Measurements from ENCODE around the gene GFRA4. TPM values are rescaled to one million over a fixed set of nuclear protein-coding genes. Genes with fewer than 3 reads are reported as not detected.
A peak's percentile ranks its signal among the peaks of the same experiment; 100 is the strongest.

The GFRA4 gene
- polyA plus RNA-seq, 1 of the 3 experiments (the other 2 are of a cell fraction) = not detected

GRCh38 chr20:3655131-3655405, 8.1 kb downstream of the GFRA4 start:
- ChIA-PET CTCF (interaction anchor here (0.7 to 3.6 kb wide), 7 partner anchors 16 to 112 kb away, joined by 3 to 16 read pairs (median 3); partner anchors contain the start of gene ADISSP), POLR2A (interaction anchor here (0.6 kb wide), 1 partner anchor 145 kb away, joined by 3 read pairs; no protein-coding TSS in a partner anchor)
- WGBS (ENCODE audit: low lambda C conversion rate) = 73% methylated on average over 4 of the region's 4 CpGs
- H3K9me3 ChIP-seq = no peaks in the 10 kb centered on the region
- H4K20me1 ChIP-seq (ENCODE audit: insufficient read depth) = no peaks in the 10 kb centered on the region
- no peaks in the 10 kb centered on the region for H3K79me2 ChIP-seq (ENCODE audit: insufficient read depth)
- H2AFZ ChIP-seq (ENCODE audit: low read depth) = no peak overlapping the region
- H3K36me3 ChIP-seq (replicated peaks in 1 of 2; ENCODE audit: control insufficient read depth in 1 of 2, insufficient read depth in 2 of 2, low read length in 1 of 2) = no peaks in the 10 kb centered on the region
- H3K27me3 ChIP-seq (ENCODE audit: insufficient read depth) = peaks cover 9% of the 10 kb centered on the region; the same call in 1 of the 2 replicates
- H3K9me2 ChIP-seq = no peaks in the 10 kb centered on the region
- H3K4me1 ChIP-seq (ENCODE audit: control insufficient read depth in 1 of 2, insufficient read depth in 2 of 2, low read depth in 1 of 2, low read length in 1 of 2) = peaks cover 0 to 18% of the 10 kb centered on the region in 2 experiments; a peak in 1 of 4 replicates
- peak overlapping the region in 1 of 2 experiments; percentile 60; a peak in 1 of 4 replicates for H3K27ac ChIP-seq (ENCODE audit: low read depth in 2 of 2, low read length in 1 of 2)
- H3K9ac ChIP-seq = no peak overlapping the region
- TF ChIP-seq USF1 (IDR thresholded peaks at IDR 0.05; ENCODE audit: borderline replicate concordance, low read depth) (no peak), NFIC (IDR thresholded peaks at IDR 0.05; ENCODE audit: borderline replicate concordance) (no peak), EZH2phosphoT487 (IDR thresholded peaks at IDR 0.05; ENCODE audit: borderline replicate concordance, low read depth) (no peak), USF2 (IDR thresholded peaks at IDR 0.05; ENCODE audit: borderline replicate concordance, low read depth, low read length) (no peak), YY1 (IDR thresholded peaks at IDR 0.05; ENCODE audit: low read depth) (no peak)
- no peak for DNase-seq
- H3F3A ChIP-seq (replicated peaks; ENCODE audit: insufficient read depth) = no peaks in the 10 kb centered on the region
- H3K4me3 ChIP-seq (ENCODE audit: low read depth in 2 of 2, low read length in 1 of 2) = no peak overlapping the region
- H3K4me2 ChIP-seq = no peak overlapping the region

GRCh38 chr20:3654326-3655130, 8.7 kb downstream of the GFRA4 start:
- 78% methylated on average over 17 of the region's 17 CpGs for WGBS (ENCODE audit: low lambda C conversion rate)
- Histone ChIP-seq H3K79me2 (ENCODE audit: insufficient read depth) (no peaks in the 10 kb centered on the region), H3K9me3 (no peaks in the 10 kb centered on the region), H2AFZ (ENCODE audit: low read depth) (no peak overlapping the region), H3K9ac (no peak overlapping the region), H3K27ac (ENCODE audit: low read depth in 2 of 2, low read length in 1 of 2) (peak overlapping the region in 1 of 2 experiments; percentile 60; a peak in 1 of 4 replicates), H3K36me3 (replicated peaks in 1 of 2; ENCODE audit: control insufficient read depth in 1 of 2, insufficient read depth in 2 of 2, low read length in 1 of 2) (no peaks in the 10 kb centered on the region), H3K4me3 (ENCODE audit: low read depth in 2 of 2, low read length in 1 of 2) (no peak overlapping the region), H3K4me2 (no peak overlapping the region), H3K27me3 (ENCODE audit: insufficient read depth) (0 out of 2 replicates have a peak, but pooled peaks cover 5% of the 10 kb centered on the region), H3K9me2 (no peaks in the 10 kb centered on the region), H3K4me1 (ENCODE audit: control insufficient read depth in 1 of 2, insufficient read depth in 2 of 2, low read depth in 1 of 2, low read length in 1 of 2) (peaks cover 0 to 22% of the 10 kb centered on the region in 2 experiments; a peak in 1 of 4 replicates), H3F3A (replicated peaks; ENCODE audit: insufficient read depth) (no peaks in the 10 kb centered on the region), H4K20me1 (ENCODE audit: insufficient read depth) (no peaks in the 10 kb centered on the region)
- peak; percentile 50 for DNase-seq
- TF ChIP-seq NRF1 (IDR thresholded peaks at IDR 0.05; ENCODE audit: low read depth, low read length) (no peak), NFIC (IDR thresholded peaks at IDR 0.05; ENCODE audit: borderline replicate concordance) (no peak), RXRA (IDR thresholded peaks at IDR 0.05; ENCODE audit: borderline replicate concordance, low read depth) (no peak), RCOR1 (IDR thresholded peaks at IDR 0.05; ENCODE audit: low read length) (0 out of 2 replicates have a peak, but pooled peaks have one; percentile 26), TAF1 (IDR thresholded peaks at IDR 0.05; ENCODE audit: borderline replicate concordance, low read depth, low read length) (no peak), USF1 (IDR thresholded peaks at IDR 0.05; ENCODE audit: borderline replicate concordance, low read depth) (no peak), EP300 (IDR thresholded peaks at IDR 0.05; ENCODE audit: borderline replicate concordance in 1 of 2, low read depth in 1 of 2, low read length in 1 of 2) (0 out of 4 replicates have a peak, but pooled peaks of 1 of the 2 experiments have one; percentile 14), TCF12 (IDR thresholded peaks at IDR 0.05) (no peak)
- ChIA-PET POLR2A (no interaction called here), CTCF (interaction anchor here (0.7 to 3.6 kb wide), 9 partner anchors 11 to 113 kb away, joined by 3 to 16 read pairs (median 3); partner anchors contain the start of gene ADISSP)
